Natural killer cell treated with Interleukin-12 subunit alpha and Interleukin-12 subunit beta and Interleukin-15 and Interleukin-18, amount 100 ng/mL, for 72 hours (primary cell): ENCODE measurements around the gene OMP. TPM values are rescaled to one million over a fixed set of nuclear protein-coding genes. Genes with fewer than 3 reads are reported as not detected.

ENCODE experiments used
- ATAC-seq, 2 donors: fragments of 150-1000 bp; cut with Tn5 transposase in 1 of 2; sonication (Bioruptor Pico), chemical (Tn5 transposase) in 1 of 2; 2 replicates each; pipeline ENCODE4 v1.10.0; 2021
- DNase-seq: peaks from one replicate; pipeline ENCODE4 v3.0.0; 2022; ENCODE audit warnings: low spot score
- H3K27ac Mint-ChIP-seq, 2 donors: 1 replicate in 1 of 2; 2 replicates in 1 of 2; pipeline ENCODE4 v1.8.0; 2022; ENCODE audit warnings: mixed read lengths in 2 of 2, mild to moderate bottlenecking in 1 of 2, moderate library complexity in 1 of 2
- H3K27me3 Mint-ChIP-seq, 2 donors: 1 replicate in 1 of 2; 2 replicates in 1 of 2; pipeline ENCODE4 v1.8.0; 2022; ENCODE audit warnings: mixed read lengths in 2 of 2
- H3K36me3 Mint-ChIP-seq: one replicate; pipeline ENCODE4 v1.8.0; 2022; ENCODE audit warnings: mixed read lengths
- H3K4me1 Mint-ChIP-seq, 2 donors: 1 replicate in 1 of 2; 2 replicates in 1 of 2; pipeline ENCODE4 v1.8.0; 2022; ENCODE audit warnings: low read depth in 2 of 2, mixed read lengths in 2 of 2, mild to moderate bottlenecking in 1 of 2
- H3K4me3 Mint-ChIP-seq: one replicate; pipeline ENCODE4 v1.8.0; 2022; ENCODE audit warnings: mixed read lengths
- H3K9me3 Mint-ChIP-seq: 2 replicates; pipeline ENCODE4 v1.8.0; 2022; ENCODE audit warnings: mixed read lengths
- total RNA-seq, 2 donors: library from RNA; stranded (reverse); gene quantifications; one replicate each; pipeline ENCODE4 v1.2.3, GENCODE V29; 2022

OMP gene
- total RNA-seq, 2 donors from 2014 or later = not detected

DNA sequence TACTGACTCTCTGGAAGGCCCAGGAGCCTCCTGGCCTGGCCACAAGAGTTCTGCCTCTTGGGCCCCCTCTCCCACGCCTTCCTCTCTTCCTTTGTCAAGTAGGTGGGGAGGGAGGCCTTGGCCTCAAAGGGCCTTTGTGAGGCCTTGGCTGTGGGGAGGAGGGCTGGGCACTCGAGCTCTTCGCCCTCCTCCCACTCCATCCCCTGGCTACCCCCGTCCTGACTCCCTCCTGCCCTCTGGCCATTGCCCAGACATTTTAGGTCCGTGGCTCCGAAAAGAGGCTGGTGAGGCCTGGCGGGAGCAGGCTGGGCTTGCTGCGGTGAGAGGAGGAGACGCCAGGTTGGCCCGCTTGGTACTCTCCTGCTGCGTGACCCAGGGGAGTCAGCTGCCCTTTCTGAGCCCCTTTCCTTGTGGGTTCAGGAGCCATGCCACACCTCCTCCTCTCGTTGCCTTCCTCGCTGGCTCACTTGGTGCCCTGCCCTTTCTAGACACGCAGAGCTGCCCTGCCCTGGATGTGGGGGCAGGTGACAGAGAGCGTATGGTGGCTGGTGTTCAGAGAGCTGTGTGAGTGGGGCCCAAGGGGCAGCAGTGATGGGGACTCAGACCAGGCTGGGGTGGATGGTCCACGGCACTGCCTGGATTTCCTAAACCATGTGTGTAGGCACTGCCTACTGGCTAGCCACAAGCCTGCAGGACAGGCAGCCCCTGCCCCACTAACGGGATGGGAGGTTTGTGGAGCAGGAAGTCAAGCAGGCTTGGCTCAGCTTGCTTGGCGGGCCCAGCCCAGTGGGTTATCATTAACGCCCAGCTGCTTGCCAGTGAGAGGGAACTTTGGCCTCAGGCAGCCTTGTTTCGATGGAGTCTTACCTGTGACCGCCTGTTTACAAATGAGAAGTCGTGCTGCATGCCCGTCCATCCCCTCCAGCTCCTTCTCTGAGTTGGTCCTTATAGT is 15.8 kb upstream of the OMP start:
- H3K36me3 Mint-ChIP-seq = no peaks in the 10 kb centered on the region
- H3K4me1 Mint-ChIP-seq = peaks cover 4 to 10% of the 10 kb centered on the region in 2 donors
- no peaks in the 10 kb centered on the region for H3K9me3 Mint-ChIP-seq
- H3K27me3 Mint-ChIP-seq = no peaks in the 10 kb centered on the region
- DNase-seq = peak; percentile 58
- no peak for ATAC-seq
- no peak overlapping the region for H3K4me3 Mint-ChIP-seq
- H3K27ac Mint-ChIP-seq = no peak overlapping the region

DNA sequence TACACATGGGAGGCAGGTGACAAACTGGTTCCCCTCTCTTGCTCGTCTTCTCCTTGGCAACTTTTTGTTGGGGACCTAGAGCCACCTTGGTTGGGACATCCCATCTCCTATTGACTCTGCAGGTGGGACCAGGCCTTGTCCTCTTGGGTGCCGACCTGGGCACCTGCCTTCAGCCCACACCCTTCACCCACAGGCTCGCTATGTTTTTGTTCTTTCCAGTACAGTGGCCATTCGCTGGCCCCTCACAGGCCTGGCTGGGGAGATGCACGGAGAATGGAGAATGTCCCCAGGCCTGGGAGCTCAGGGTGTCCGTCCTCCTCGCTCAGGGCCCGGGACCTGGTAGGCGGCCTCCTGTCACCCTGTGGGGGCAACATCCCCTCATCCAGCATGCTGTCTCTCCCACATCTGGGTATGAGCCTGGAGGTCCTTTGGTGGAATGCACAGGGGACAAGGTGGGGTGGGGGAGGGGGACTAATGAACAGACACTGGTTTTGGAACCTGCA is 14.9 kb upstream of the OMP start:
- ATAC-seq = no peak
- H3K27ac Mint-ChIP-seq = no peak overlapping the region
- no peak overlapping the region for H3K4me3 Mint-ChIP-seq
- peak; percentile 25 for DNase-seq
- no peaks in the 10 kb centered on the region for H3K27me3 Mint-ChIP-seq
- peaks cover 0 to 4% of the 10 kb centered on the region in 2 donors for H3K4me1 Mint-ChIP-seq
- no peaks in the 10 kb centered on the region for H3K9me3 Mint-ChIP-seq
- H3K36me3 Mint-ChIP-seq = no peaks in the 10 kb centered on the region

DNA sequence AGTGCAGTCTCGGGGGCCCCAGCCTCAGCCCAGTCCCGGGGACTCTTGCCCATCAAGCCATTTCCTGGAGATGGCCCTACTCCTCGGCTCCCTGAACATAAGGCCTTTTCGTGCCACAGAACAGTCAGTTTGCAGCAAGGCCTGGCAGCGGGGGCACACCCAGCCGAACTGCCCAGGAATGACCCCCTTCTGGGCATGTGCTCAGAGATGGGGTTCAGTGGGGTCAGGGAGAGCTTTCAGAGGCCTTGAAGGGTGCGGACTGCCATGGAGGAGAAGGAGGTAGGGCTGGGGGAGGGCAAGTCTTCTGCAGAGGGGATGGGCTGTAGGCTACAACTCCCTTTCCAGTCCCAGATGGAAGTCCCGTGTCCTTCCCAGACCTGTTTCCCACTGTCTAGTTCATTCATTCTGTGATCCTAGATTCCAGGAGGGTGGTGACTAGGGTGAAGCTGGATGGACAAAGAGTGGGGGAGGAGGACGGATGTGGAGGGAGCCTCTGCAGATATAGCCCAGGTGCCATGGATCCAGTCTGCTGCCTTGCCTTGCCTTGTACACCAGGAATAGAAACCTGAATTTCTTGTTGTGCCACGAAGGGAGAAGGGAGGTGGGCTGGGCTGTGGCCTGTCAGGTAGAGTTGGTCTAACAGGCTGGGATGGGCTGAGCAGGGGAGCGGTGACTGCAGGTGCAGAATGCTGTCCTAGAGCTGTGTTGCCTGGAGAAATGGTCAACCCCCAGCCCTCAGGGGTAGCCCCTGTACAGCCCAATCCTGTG is 14.2 kb upstream of the OMP start:
- Mint-ChIP-seq H3K27ac (no peak overlapping the region), H3K9me3 (no peaks in the 10 kb centered on the region)

DNA sequence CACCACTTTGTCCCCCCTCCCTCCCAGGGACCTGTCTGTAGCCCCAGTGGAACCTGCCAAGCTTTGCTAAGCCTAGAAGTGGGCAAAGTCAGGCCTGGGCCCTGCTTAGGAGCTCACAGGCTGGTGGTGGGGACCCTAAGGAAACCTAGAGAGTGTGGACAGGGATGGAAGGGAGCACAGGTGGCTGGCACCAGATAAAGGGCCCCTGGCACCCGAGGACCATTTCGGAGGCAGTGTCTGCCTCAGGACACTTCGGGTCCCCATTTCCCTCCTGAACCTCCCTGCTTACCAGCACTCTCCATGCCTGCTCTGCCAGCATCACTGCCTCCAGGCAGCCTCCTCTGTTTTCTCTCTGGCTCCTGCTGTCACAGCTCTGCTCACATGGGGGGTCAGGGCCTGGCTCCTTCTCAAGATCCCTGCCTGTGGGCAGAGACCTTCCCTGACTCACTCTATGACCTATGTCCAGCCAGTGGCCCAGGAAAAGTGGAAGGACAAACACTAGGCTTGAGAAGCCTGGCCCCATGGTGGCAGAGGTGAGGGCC is 13.6 kb upstream of the OMP start:
- no peaks in the 10 kb centered on the region for H3K36me3 Mint-ChIP-seq
- H3K9me3 Mint-ChIP-seq = no peaks in the 10 kb centered on the region
- DNase-seq (peak; percentile 52), ATAC-seq (no peak)
- no peaks in the 10 kb centered on the region for H3K27me3 Mint-ChIP-seq
- H3K4me3 Mint-ChIP-seq = no peak overlapping the region
- H3K27ac Mint-ChIP-seq = no peak overlapping the region
- peaks cover 0 to 2% of the 10 kb centered on the region in 2 donors for H3K4me1 Mint-ChIP-seq

More for the DNA sequence above, 14.2 kb upstream of the OMP start:
- H3K4me3 Mint-ChIP-seq = no peak overlapping the region
- H3K4me1 Mint-ChIP-seq = peaks cover 0 to 2% of the 10 kb centered on the region in 2 donors
- H3K36me3 Mint-ChIP-seq = no peaks in the 10 kb centered on the region
- DNase-seq (peak; percentile 49), ATAC-seq (no peak)
- H3K27me3 Mint-ChIP-seq = no peaks in the 10 kb centered on the region

DNA sequence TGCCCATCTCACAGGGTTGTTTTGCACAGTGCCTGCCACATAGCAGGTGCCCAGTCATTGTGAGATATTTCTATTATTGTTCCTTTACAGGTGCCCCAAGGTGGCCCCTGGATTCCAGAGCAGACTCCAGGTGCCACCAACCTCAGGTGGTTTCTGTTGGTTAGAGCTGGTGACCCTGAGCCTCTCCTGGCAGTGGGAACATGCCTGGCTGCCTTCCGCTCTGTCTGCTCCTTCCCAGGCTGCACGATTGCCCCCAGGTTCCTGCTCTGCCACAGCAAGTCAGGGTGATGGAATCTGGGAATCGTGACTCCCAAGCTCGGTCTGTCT is 12.6 kb upstream of the OMP start:
- no peak for DNase-seq
- H3K4me1 Mint-ChIP-seq = peaks cover 0 to 2% of the 10 kb centered on the region in 2 donors
- H3K27ac Mint-ChIP-seq = no peak overlapping the region
- H3K4me3 Mint-ChIP-seq = no peak overlapping the region
- no peaks in the 10 kb centered on the region for H3K9me3 Mint-ChIP-seq
- no peaks in the 10 kb centered on the region for H3K27me3 Mint-ChIP-seq
- H3K36me3 Mint-ChIP-seq = no peaks in the 10 kb centered on the region
- ATAC-seq = no peak

DNA sequence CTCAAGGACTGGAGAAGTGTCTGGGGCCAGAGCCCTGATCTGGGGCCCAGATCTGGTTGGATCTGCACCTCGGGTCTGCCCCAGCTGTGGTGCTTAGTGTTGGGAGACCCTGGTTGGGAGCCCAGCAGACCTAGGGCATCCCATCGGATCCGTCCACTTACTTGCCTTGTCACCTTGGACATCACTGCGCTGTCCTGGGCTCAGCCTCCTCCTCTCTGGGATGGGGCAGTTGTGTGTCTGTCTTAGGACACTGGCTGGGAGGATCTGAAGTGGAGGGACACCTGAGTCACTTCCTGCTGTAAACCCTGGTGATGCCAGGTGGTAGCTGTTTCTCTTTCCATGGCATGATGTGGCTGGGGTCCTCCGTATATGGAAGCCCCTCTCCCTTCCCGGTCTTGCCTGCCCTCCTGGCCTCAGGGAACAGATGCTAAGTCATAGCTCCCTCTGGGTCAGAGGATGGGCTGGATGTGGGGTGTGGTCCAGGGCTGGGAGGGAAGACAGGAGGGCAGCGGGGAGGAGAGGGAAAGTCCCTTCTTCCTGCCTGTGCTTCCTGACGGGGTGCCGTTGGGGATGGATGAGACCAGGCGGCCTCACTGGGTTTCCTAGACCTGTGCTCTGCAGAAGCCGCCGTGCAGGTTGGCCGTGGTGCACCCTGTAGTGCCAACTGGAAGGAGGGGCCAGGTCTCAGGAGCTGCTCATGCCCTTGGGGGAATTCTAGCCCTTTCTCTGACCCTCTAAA is 12.1 kb upstream of the OMP start:
- Mint-ChIP-seq H3K4me1 (peaks cover 0 to 2% of the 10 kb centered on the region in 2 donors), H3K9me3 (no peaks in the 10 kb centered on the region), H3K36me3 (no peaks in the 10 kb centered on the region), H3K4me3 (no peak overlapping the region), H3K27me3 (no peaks in the 10 kb centered on the region), H3K27ac (no peak overlapping the region)
- DNase-seq (peak; percentile 22), ATAC-seq (no peak)

DNA sequence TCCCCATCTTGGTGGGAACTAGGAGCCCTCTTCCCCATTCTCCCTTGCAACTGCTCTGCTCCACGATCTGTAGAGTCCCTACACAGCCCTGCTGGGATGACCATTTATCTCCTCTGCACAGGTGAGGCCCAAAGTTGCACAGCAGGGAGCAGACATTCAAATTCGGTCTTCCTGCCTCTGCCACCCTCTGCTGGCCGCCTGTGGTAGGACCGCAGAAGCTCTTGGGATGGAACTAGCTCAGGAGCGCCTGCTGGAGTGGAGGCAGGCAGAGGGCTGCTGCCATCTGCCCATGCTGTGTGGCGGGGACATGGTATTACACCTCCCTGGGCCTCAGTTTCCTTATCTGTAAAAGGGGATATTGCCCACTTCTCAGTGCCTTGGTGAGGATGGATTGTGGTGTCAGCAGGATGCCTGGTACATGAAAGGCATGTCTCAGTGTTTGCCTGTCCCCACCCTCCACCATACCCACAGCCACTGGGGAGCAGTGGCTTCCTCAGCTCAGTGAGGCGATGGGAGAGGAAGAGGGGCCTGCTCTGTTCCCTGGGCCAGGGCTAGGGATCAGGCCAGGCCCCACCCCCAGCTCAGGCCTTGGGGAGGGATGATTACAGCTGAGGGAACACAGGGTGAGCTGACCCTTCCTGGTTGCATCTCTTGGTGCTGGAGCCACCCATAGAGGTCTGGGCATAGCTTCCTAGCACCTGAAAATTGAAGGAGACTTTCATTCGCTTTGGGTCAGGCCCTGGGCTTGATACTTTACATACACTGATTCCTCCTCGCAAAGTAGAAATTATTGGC is 11.3 kb upstream of the OMP start:
- DNase-seq (peak; percentile 78), ATAC-seq (peak; percentile 81 to 85)
- Mint-ChIP-seq H3K27ac (no peak overlapping the region), H3K9me3 (no peaks in the 10 kb centered on the region), H3K4me1 (peaks cover 0 to 2% of the 10 kb centered on the region in 2 donors), H3K36me3 (no peaks in the 10 kb centered on the region), H3K27me3 (no peaks in the 10 kb centered on the region), H3K4me3 (no peak overlapping the region)

DNA sequence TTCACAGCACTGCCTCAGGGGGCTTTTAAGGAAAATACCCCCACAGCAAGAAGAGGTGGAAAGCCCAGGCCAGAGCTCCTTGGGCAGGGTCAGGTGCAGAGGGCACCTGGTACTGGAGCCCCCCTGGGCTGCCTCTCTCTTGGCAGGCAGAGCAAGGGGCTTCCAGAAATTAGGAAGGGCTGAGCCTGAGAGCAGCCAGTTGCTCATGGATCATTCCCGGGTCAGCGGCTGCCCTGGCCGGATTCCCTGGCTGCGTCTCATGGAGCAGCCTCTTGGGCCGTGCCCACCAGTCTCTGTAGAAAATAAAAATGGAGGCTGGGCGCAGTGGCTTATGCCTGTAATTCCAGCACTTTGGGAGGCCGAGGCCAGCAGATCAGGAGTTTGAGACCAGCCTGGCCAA is 10.3 kb upstream of the OMP start:
- Mint-ChIP-seq H3K4me1 (peaks cover 0 to 2% of the 10 kb centered on the region in 2 donors), H3K27me3 (no peaks in the 10 kb centered on the region), H3K9me3 (no peaks in the 10 kb centered on the region), H3K27ac (no peak overlapping the region), H3K4me3 (no peak overlapping the region), H3K36me3 (no peaks in the 10 kb centered on the region)
- DNase-seq (peak; percentile 26), ATAC-seq (no peak)

DNA sequence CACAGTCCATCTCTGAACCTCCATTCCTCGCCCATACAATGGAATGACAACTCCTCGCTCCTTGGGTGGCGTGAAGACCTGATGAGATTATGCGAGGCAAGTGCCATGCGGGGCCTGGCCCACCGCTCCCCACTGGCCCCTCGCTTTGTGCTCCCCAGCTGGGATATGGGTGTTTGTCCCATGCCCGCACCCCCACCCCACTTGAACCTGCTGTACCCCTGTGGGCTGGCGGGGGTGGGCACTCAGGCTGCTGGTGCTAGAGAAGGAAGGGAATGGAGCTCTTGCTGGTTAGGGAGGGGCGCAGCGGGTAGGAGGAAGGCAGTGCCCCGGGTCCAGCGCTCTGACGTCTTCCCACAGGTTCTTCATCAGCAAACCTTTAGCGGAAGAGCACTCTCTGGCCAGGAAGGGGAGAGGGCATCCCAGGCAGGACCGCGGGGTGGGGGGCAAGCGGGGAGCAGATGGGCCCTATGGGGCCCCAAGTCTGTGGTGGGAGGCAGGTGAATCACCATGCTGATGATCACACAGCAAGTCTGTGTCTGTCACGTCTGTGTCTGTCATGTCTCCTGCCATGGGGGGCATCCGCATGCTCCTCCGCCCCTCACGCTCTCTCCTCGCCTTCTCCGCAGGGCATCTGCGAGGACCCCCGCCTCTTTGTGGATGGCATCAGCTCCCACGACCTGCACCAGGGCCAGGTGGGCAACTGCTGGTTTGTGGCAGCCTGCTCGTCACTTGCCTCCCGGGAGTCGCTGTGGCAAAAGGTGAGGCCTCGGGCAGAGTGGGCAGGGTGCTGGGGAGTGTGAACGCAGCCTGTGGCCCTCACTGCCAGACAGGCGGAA is 9.4 kb upstream of the OMP start:
- H3K36me3 Mint-ChIP-seq = no peaks in the 10 kb centered on the region
- no peak overlapping the region for H3K4me3 Mint-ChIP-seq
- peak; percentile 58 for DNase-seq
- no peaks in the 10 kb centered on the region for H3K27me3 Mint-ChIP-seq
- H3K27ac Mint-ChIP-seq = no peak overlapping the region
- peaks cover 0 to 2% of the 10 kb centered on the region in 2 donors for H3K4me1 Mint-ChIP-seq
- H3K9me3 Mint-ChIP-seq = no peaks in the 10 kb centered on the region
- no peak for ATAC-seq

DNA sequence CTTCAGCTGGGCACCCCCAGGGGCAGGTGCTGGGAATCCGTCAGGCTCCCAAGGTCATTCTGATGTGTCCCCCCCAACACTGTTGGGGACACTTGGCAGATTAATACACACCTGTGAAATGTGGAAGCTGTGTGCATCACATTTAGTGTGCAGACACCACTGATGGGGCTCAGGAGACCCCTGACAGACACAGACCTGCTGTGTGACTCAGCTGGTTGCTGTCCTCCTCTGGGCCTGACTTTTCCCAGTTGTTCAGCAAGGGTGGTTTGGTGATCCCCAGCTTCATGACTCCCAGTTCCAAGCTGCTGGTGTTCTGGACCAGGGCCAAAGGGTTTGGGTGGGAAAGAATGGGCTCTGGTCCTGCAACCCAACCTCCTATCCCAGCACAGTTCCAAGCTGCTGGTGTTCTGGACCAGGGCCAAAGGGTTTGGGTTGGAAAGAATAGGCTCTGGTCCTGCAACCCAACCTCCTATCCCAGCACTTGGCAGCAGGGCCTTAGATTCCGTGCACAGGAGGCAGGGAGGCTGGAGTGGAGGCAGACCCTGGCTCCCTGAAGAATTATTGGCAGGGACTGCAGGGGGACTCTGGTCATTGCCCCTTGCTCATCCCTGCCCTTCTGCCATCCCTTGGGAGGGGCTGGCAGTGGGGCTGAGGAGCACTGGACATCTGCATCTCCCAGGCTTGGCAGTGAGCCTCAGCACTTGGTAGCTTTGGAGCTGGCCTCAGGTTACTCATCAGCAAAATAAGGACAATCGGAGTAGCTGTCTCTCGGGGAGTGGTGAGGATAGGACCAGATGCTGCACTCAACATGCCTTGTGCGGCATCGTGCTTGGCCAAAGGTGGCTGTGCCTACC is 8.4 kb upstream of the OMP start:
- Mint-ChIP-seq H3K27ac (no peak overlapping the region), H3K4me1 (peaks cover 0 to 2% of the 10 kb centered on the region in 2 donors), H3K27me3 (no peaks in the 10 kb centered on the region), H3K36me3 (no peaks in the 10 kb centered on the region), H3K4me3 (no peak overlapping the region), H3K9me3 (no peaks in the 10 kb centered on the region)
- ATAC-seq (no peak), DNase-seq (no peak)

DNA sequence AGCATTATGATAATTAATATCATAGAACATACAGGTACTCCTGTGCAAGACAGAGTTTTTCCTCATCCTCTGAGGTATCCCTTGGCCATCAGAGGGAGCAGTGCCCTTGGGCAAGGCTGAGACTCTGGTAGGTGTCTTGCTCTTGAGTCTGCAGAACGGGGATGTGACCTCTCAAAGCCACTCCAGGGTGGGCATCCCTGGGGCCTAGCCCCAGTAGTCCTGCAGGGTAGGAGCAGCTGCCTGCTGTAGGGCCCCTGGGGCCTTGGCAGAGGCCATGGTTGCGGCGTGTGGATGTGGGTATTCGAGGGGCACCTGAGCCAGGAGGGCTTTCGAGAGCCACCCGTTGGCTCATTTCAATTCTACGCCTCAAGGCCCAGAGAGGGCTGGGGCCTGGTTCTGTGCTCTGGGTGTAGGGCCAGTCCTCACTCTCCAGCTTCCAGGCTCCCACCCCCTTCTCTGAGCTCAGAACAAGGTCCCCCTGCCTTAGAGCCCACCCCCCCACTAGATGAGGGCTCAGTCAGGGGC is 7.7 kb upstream of the OMP start:
- Mint-ChIP-seq H3K4me1 (peaks cover 0 to 2% of the 10 kb centered on the region in 2 donors), H3K9me3 (no peaks in the 10 kb centered on the region), H3K27me3 (no peaks in the 10 kb centered on the region), H3K36me3 (no peaks in the 10 kb centered on the region), H3K4me3 (no peak overlapping the region), H3K27ac (no peak overlapping the region)
- ATAC-seq (no peak), DNase-seq (no peak)
